Stimulated activated CD4-positive, alpha-beta T cell treated with anti-CD3 and anti-CD28 coated beads, Interleukin-15, amount 100 ng/mL, for 1 hour (primary cell): ENCODE data around the gene DENND2D.

ENCODE experiments used
- DNase-seq, 2 donors: peaks; one replicate each; pipeline ENCODE4 v3.0.0-alpha.2; 2020; ENCODE audit warnings: low read depth in 1 of 2, low spot score in 1 of 2

DENND2D gene, protein sequence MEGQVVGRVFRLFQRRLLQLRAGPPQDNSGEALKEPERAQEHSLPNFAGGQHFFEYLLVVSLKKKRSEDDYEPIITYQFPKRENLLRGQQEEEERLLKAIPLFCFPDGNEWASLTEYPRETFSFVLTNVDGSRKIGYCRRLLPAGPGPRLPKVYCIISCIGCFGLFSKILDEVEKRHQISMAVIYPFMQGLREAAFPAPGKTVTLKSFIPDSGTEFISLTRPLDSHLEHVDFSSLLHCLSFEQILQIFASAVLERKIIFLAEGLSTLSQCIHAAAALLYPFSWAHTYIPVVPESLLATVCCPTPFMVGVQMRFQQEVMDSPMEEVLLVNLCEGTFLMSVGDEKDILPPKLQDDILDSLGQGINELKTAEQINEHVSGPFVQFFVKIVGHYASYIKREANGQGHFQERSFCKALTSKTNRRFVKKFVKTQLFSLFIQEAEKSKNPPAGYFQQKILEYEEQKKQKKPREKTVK

DNA sequence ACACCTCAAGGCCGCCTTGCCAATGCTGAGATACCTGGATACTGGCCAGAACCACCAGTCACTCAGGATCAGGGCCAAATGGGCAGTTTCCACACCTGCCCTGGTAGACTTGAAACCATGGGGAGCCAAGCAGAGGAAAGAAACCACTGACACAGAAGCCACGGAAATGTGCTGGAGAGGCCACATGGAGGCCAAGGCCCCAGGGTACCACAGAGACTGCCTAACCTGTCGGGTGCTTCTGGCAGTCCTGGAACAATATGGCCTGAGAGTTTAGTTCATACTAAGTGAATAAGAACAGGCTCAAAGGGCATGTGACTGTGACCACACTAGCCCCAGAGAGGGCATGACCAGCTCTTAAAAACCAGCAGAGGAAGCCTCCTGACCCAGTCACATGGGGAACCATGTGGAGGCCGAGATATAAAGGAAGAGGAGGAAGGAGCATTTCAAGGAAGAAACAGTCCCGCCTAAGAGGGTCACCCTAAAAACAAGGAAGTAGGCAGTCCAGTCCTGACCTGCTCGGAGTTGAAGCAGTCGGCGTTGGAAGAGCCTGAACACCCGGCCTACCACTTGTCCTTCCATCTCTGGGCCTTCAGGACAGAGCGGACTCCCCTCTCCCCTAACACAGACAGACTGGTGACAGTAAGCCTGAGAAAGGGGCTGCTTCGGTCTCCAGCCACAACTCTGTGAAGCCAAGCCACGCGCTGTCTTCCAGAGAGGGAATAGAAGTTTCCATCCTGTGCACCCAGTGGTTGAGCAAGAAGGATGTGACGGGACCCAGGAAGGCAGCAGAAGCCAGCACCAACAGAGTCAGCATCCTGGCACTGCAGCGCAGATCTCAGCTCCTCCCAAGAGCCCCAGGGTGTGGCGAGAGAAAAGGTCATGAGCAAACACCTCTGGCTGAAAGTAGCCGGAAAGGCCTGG is at the start of gene DENND2D:
Gene DENND2D (minus strand): TSS at position 766 of the 921 bp plus-strand sequence. CDS start 187 bp downstream, at position 579.
- DNase-seq, result no peak

DNA sequence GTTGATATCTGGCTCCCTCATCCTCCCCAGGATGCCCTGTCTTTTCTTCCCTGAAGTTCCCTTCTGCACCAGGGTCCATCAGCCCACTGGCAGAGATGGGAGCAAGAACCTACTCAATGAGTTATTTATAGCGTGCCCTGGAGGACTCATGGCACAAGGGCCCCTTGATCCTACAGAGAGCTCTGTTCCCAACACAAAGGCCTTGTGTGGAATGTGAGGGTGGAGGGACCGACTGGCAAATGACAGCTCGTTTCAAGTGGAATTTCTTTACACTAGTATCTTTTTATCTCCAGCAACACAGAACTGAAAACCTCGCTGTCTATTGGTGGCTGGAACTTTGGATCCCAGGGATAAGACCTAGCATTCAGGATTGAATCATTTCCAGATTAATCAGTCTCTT is 49.5 kb upstream of the DENND2D start:
- DNase-seq, result no peak

DNA sequence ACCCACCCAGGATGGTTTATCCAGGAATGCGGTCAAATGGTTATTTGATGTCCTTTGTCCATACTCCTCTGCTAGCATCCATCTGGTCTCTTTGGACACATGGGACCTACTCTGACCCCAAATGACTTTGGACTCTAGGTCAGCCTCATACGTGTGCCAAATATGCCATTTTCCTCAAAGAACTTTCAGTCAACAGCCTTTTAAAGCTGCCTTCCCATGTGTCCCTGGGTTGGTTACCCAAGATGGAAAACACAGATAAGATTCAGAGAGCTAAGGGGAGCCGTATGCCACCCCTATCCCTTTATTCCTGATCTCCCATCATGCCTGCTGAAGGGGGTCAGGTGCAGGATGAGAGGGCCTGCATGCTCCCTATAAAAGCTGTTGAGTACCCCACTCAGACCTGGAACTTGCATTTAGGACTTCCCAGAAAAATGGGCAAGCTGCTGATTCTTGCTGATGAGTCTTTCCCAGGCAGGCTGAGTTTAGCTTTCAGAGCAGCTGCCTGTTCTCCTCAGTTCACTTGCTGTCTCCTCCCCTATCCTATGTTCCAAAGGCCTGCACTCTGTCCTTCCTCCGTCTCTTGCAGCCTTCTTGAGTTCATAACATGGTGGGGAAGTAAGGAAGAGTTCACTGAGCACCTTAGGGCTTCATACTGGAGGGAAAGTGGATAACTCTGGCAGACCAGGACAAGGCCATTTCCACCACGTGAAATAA is 46.8 kb upstream of the DENND2D start:
- DNase-seq, result no peak

DNA sequence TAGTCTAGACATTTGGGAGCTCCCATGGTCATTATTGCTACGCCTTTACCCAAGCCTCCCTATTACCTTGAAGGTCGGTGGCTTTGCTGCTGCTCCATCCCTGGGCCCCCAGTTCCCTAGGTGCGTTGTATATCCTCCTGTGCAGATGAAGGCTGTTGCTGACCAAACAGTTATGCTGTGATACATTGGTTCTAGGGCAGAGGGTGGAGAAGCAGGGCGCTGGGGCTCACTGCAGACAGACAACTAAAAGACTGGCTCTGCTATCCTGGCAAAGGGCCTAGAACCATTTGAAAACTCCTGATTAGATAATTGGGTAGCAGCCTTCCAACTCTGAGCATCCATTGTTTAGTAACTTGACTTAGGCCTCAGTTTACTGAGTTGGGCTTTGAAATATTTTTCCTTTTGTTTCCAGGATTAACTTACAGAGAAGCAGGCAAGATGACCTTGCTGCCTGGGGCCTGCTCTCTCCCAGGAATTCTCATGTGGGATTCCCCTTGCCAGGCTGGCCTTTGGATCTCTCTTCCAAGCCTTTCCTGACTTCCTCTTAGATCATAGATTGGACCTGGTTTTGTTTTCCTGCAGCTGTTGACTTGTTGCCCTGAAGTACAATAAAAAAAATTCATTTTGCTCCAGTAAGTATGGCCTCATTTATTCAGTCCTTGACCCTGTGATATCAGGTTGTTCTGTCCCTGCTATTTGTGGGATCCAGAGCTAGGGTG is 42.5 kb upstream of the DENND2D start:
- no peak for DNase-seq

DNA sequence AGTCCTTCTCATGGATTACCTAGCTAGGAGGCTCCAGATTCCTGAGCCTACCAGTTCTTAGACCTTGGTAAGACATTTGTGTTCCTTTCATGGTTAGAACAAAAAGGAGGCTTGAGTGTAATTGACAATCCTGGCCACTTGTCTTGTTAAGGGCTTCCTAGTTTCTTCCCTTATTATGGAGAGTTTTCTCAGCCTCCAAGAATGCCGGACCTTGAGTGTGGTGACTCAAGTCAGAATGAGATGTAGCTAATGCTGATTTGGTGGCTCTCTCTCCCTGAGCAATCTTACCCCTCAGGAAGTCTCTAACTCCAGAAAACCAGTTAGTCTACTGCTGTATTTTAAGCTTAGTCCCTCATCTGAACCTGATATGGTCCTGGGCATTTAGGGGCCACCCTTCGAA is 41.4 kb upstream of the DENND2D start:
- DNase-seq, result no peak

DNA sequence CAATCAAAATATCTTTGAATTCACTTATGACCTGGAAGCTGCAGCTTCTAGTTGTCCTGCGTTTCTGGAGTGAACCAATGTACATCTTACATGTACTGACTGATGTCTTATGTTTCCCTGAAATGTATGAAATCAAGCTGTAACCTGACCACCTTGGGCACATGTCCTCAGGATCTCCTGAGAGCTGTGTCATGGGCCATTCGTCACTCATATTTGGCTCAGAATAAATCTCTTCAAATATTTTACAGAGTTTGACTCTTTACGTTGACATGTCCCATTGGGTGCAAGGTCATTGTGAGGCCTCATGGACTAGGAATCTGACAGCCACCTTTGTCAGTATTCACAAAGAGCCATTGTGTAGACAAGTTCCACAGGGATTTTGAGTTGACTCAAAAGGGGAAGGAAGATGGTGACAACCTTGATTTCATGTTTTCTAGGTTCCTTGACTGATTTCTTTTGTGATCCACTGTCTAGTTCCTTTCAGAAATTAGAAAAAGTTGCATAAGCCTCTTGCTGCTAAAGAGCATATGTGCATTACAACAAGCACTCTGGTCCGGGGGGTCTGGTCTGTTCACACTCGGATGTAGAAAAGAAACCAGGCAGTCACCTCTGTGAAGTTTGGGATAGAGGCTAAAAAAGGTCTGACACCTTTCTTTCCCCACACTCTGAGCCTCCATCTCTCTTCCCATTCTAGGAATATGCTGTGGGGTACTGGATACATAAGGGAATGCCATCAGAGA is 37.8 kb upstream of the DENND2D start:
- DNase-seq, result no peak

DNA sequence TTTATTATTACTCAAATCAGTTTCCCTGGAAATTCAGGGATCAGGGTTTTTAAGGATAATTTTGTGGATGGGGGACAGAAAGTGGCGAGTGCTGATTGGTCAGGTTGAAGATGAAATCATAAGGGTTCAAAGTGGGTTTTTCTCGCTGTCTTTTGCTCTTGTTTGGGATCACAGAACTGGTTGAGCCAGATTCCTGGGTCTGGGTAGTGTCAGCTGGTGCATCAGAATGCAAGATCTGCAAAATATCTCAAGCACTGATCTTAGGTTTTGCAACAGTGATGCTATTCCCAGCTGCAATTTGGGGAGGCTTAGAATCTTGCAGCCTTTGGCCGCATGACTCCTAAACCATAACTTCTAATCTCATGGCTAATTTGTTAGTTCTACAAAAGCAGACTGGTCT is 36.4 kb upstream of the DENND2D start:
- DNase-seq, result no peak

DNA sequence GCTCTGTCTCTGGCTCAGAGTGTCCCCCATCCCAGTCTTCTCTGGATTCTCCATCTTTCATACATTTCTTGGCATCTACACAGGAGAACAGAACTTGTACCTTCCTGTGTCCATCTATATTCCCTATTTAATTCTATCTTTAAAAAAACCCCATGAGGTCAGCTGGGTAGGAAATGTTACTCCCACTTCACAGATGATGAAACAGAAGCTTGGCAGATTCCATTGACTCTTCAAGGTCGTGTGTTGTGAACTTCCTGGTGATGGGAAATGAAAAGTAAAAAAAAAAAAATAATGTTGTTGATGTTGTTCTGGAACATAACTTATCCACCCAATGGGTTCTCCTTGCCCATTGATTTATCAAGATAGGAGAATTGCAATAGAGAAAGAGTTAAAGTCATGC is 35.9 kb upstream of the DENND2D start:
- no peak for DNase-seq

DNA sequence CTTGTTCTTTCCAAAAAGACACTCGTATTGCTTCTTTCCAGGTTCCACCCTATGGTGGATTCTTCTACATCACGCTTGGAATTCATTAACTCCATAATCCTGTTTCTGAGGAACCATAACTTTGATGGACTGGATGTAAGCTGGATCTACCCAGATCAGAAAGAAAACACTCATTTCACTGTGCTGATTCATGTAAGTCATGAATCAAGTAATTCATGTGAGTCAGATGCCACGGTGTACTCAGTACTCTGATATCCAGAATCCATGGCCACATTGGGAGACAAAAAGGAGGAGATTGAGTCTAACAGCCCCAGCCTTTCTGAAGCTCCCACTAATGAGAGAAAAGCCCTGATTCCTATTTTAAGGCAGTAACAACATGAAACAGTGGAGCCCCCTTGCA is 34.4 kb upstream of the DENND2D start:
- no peak for DNase-seq

DNA sequence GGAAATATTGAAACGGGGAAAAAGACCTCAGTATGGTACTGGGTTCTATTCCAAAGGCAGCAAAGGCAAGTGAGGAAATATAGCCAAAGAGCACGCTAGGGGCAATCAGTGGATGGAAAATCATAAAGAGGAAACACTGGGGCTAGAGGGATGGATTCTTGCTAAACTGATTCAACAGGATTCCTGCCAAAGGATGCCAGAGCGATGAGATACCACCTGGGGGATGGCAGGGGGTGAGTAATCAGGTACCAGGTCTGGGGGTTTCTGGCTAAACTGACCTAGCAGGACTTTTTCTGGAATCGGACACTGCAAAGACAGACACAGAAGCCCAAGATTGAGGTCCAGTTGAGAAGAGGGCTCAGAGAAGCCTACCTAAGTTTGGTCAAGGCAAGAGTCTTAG is 33.8 kb upstream of the DENND2D start:
- no peak for DNase-seq

DNA sequence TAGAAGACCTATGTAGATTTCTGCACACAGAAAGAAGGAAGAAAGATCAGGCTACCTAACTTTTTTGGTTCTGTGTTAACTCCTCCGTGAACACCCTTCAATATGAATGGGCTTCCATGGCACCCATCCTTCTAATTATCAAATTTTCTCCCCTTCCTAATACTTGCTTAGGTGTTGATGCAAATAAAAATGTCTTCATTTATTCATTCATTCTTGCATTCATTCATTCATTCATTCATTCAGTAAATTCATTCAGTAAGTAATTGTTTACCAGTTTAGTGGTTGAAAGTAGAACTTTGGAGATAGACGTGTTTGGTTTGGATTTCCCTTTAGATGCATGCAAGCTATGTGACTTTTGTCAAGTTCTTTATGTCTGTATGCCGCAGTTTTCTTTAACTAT is 31.7 kb upstream of the DENND2D start:
- no peak for DNase-seq

DNA sequence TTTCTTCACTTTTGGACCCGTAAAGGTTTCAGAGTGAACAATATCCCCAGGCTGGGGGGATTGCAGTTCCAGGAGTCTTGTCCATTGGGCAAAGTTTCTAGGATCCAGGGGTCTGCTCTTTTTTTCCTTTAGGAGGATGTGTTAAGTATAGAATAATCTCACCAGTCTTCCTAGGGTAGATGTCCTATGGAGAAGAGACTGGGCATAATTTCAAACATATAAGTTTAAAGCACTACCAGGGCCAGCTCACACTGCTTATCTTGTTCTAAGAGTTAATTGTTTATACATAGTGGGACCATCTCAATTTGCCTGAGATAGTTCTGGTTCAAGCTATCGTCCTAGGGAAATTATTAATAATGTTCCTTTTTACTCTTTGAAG is 28.3 kb upstream of the DENND2D start:
- DNase-seq, result no peak

DNA sequence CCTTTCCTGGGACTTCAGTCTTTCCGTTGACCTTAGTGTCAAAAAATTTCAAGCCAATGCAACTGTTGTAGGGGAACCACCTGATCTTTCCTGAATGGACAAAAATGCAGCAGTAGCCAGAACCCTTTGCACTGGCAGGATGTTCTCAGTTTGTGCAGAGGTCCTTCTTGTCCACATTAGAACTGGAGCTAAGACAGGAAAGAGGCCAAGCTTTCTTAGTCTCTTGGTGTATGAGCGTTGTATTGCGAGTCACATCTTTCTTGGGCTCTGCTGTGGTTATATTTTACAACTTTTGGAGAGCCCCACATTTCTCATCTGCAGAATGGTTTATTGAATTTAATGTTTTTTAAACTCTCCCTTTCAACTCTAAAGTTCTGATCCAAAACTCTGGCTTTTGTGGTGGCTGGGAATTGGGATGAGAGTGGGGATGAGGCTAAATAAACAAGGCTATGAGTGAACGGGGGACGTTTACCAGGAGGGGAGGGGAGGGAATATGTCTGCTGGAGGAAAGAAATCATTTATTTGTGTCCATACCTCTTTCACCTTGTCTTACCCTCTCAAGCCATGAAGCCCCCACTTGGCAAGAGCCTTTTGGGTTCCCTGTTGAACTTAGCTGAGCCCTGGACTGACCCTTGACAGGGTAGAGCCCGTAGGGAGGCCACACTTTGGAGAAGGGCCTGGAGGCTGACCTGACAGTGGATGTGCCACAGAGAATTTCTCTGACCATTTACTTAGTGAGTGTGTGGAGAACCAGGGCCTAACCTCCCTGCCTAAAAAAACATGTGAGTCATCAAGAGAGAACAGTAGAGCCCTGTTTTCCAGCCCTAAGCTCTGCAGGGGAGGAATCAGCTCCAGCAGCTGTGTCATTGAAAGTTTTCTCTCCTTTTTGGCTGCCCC is 27.7 kb upstream of the DENND2D start:
- no peak for DNase-seq

DNA sequence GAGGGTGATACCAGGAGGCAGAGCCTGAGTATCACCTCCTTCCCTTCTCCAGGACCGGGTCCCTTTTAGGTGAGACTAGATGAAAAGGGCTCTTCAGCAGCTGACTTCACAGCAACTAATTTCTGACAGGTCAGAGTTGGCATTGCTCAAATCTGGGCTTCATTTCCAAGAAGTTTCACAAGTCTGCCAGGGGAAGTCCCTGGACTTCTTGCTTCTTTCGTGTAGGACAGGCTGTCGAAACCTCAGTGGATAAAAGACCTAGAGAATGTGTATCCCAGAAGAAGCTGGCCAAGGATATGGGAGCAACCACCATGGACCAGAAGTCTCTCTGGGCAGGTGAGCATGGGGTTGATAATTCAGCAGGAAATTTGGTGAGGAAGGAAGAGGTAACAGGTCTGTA is 27.0 kb upstream of the DENND2D start, which contains the start of gene CHI3L2:
Gene CHI3L2 (plus strand): TSS at position 280 of the 400 bp plus-strand sequence. CDS start 17 bp downstream, at position 297.
- no peak for DNase-seq

DNA sequence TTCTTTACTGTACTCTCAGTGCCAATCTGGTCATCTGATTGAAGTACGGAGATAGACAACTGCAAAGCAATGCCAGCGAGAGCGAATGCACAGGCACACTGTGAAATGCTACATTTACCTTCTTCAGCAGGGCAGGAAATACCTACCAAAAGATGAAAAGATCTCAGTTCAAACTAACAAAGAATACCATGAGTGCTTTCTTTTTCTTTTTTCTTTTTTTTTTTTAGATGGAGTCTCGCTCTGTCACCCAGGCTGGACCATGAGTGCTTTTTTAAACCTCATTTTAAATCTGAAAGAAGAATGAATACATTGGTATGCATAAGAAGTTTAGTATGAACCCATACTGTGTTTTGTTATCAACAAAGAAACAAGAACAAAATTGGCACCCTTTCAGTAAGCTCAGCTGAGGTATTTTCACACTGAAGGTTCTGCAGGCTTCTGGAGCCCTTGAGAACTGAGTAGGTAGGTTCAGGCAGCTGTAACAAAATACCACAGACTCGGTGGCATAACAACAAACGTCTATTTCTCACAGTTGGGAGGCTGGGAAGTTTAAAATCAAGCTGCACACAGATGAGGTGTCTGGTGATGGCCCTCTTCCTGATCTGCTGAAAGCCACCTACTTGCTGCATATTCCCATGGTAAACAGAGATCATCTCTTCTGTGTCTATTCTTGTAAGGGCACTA is 25.4 kb upstream of the DENND2D start:
- DNase-seq, result no peak

DNA sequence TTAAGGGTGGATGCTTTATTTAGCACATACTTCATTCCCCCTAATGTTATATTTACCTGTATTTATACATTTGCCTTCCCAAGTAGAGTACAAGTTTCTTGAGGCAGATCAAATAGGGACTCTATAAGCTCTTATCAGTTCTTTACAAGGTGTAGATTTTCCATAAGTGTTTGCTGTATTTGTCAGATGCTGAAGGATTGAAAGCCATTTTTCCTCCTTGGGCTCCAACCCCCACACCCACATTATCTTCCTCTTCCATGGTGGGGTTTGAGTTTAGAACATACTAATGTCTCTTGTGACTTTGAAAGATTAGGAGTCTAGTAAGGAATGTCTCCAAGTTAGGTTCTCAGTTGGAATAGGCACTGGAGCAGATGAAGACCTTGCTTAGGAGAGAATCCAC is 24.6 kb upstream of the DENND2D start:
- no peak for DNase-seq

DNA sequence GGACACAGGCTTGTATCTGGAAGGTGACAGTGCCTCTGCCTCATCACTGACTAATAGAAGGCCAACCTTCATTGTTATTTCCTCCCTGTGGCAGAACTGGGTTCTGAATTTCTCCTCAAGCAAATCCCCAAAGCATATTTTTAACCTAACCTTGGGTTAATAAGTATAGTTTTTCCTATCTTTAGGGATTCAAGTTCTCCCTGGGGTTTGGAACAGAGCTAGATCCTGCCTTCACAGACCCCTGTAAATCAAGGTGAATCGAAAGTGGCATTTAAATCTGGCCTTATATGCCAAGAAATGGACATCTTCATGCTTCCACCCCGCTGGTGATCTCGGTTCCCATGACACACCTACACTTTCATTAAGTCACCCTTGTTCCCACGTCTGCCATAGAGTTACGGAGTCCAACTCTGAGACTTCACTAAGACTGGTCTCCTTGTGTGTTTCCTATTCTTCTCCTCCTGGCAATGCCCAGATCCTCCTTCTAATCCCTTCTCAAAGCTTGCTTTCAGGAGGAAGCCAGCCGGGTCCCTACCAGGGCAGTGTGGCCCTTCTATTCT is 22.8 kb upstream of the DENND2D start:
- DNase-seq, result no peak
